OCI-M1 (cell line): ENCODE results near the gene TNFSF18.
"Not testable (repeated sequence)": the region's sequence is repeated elsewhere in the genome, so short reads cannot be mapped to it uniquely, and the experiment has no call there.

Experiments used
- DNase-seq: peaks from one replicate; lab custom pipeline; 2025; lab: John Stamatoyannopoulos, UW

The TNFSF18 gene

GRCh38 chr1:173050865-173051264, at the start of gene TNFSF18:
Gene TNFSF18, minus strand, starts transcription at chr1:173050941. Its CDS starts 45 bp downstream, at chr1:173050896.
- no peak for DNase-seq

DNA sequence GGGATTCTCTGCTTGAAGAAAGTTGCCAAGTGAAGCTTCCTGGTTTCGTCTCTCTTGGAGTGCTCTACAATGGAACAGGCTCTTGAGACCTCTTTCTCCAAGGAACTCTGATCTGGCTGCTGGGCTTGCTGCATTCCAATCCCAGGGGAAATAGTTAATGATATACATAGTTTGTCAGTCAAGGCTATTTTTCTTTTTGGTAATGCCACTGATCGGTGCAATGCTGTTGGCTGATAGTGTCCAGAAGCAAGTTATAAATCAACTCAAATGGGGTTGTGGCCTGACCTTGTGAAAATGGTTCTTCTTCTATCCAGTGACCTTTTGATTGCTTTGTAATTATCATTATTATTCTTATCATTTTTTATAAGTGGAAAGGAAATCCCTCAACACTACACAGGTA, 48.4 kb upstream of the TNFSF18 start:
- no peak for DNase-seq

DNA sequence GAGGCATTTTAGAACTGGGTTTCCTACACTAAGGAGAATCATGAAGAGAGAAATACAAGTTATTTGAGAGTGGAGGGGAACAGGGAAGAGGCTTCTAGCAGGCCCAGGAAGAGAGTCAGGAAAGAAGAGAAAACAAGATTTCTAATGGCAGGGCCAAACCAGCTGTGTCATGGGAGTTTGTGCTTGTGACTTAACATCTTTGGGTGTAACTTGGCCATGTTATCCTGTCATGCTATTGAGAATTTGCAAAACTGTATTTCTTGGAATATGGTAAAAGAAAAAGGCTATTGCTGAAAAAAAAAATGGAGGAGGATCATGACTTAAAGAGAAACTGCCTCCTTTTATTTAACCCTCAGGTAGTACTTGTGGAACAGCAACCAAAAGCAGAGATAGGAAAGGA, 47.4 kb upstream of the TNFSF18 start:
- DNase-seq = peak; percentile 30

GRCh38 chr1:173097001-173097400, 46.3 kb upstream of the TNFSF18 start:
- no peak for DNase-seq

GRCh38 chr1:173095632-173096031, 44.9 kb upstream of the TNFSF18 start:
- no peak for DNase-seq

- DNase-seq = no peak
These were observed 43.8 kb upstream of the TNFSF18 start for GRCh38 chr1:173094541-173094940.

- DNase-seq = no peak
These were observed 43.1 kb upstream of the TNFSF18 start for GRCh38 chr1:173093691-173094445.

DNA sequence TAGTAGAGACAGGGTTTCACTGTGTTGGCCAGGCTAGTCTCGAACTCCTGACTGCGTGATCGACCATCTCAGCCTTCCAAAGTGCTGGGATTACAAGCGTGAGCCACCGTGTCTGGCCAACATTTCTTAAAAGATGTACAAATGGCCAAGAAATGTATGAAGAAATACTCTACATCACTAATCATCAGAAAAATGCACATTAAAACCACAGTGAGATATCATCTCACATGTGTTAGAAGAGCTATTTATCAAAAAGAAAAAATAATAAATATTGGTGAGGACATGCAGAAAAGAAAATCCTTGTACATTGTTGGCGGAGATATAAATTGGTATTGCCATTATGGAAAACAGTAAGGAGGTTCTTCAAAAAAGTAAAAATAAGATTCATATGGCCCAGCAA, 33.6 kb upstream of the TNFSF18 start:
- no peak for DNase-seq

- no peak for DNase-seq
These were observed 32.2 kb upstream of the TNFSF18 start for GRCh38 chr1:173082913-173083312.

DNA sequence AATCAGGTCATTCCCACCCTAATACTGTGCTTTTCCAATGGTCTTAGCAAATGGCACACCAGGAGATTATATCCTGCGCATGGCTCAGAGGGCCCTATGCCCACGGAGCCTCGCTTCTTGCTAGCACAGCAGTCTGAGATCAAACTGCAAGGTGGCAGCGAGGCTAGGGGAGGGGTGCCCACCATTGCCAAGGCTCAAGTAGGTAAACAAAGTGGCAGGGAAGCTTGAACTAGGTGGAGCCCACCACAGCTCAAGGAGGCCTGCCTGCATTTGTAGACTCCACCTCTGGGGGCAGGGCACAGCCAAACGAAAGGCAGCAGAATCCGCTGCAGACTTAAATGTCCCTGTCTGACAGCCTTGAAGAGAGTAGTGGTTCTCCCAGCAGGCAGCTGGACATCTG, 23.5 kb upstream of the TNFSF18 start:
- not testable (repeated sequence) for DNase-seq

DNA sequence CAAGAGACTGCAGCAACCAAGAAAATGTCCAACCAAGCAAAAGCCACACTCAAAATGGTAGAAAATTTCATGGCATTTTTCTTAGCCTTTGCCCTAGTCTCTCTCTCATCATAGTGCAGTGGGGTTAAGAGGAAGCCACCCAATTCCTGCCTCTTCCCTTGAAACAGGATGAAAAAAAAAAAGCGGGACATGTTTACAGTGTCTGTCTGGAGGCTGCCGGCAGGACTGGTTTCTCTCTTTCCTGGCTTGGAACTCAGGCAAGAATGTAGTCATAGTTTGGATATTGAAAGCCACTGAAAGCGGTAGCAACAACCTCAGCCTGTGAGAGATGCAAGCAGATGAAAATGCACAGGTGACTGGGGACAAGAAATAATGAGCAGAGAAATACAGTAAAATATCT, 13.3 kb upstream of the TNFSF18 start:
- DNase-seq = no peak

DNA sequence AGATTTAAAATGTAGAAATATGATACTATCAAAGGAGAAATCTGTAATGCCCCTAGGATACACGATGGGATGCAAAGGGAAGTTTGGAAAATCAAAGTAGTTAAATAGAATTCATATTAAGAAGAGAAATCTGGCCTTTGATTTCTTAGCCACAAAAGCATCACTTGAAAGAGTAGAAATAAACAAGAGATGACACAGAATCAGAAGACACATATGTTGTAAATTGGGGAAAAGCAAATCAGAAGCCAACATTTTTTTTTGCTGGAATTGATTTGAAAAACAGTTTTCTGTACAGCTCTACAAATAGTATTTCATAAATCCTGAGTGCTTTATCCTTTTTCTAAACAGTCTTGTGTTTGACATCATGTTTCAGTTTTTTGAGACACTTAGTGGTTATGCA, 12.4 kb upstream of the TNFSF18 start:
- DNase-seq = no peak

GRCh38 chr1:173062150-173062938, 11.6 kb upstream of the TNFSF18 start:
- peak; percentile 73 for DNase-seq

GRCh38 chr1:173058556-173058955, 7.8 kb upstream of the TNFSF18 start:
- no peak for DNase-seq

DNA sequence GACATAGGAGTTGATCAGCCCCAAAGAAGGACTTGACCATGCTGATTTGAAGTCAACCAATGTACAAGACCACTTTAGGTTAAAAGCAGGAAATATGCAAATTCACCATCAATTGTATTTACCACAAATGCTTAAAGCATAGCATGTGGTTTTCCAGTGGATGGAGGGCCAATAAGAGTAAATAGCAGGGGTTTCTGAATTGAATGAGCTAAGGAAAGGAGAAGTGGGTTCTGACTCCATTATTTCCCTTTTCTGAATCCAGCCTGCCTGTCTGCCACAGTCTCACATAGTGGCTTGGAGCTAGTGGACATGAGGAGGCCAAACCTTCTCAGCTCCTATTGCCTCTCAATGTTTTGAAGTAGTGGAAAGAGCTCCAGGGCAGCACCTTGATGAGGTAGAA, 7.2 kb upstream of the TNFSF18 start:
- peak; percentile 26 for DNase-seq

GRCh38 chr1:173056365-173056764, 5.6 kb upstream of the TNFSF18 start:
- DNase-seq = no peak

DNA sequence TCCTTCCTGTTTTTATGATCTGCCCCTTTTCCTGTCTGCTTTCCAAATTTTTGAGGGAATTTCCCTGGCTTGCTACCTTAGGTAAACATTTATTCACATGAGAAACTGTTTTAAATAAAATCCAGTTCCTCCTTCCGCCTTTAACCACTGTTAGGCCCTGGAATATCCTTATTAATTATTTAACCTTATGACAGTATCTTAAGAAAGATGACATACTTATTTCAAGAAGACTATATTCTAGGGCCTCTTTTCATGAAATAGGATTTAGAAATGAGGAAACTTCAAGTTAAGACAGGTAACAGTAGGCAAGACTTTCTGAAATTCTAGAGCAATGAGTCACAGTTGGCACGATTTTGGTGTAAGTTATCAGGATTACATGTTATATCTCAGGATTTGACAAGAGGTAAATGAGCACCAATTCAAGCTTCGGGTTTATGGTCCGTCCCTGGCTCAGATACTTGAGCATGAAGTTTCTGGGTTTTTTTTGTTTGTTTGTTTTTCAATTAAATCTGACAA, 2.0 kb upstream of the TNFSF18 start:
- DNase-seq = no peak

GRCh38 chr1:173049322-173049633, 1.5 kb downstream of the TNFSF18 start:
- DNase-seq = no peak

DNA sequence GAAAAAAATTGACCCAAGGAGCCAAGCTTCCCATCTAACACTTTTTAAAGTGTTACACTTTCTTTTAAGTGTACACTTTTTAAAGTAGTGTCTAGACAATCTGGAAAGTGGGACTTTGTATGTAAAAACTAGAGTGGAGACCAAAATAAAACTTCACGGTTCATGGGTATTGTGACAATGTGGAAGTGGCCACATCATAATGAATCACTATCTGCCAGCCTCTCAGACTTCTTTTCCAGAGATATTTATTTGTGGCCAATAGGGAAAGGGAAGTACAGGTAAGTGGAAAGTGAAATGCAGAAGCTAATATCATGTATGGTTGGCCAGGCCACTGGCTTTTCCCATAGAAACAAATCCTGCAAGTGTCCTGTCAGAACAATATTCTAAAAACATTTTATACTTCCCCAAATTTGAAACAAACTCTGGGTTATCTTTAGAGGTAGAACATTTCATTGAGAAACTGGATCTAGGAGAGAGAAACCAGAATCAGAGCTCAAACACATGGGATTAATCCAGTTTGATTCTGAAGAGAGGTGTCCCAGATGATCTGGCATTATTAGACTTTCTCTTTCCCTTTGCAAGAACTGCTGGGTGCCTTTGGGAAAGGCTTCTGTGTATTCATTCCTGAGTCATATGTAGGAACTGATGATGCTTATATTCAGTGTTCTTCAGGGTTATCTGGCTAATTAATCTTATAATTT, 2.0 kb downstream of the TNFSF18 start:
- no peak for DNase-seq

- no peak for DNase-seq
These were observed 6.1 kb downstream of the TNFSF18 start for GRCh38 chr1:173044656-173045055.

GRCh38 chr1:173043253-173043652, 7.5 kb downstream of the TNFSF18 start:
- DNase-seq = peak; percentile 49

DNA sequence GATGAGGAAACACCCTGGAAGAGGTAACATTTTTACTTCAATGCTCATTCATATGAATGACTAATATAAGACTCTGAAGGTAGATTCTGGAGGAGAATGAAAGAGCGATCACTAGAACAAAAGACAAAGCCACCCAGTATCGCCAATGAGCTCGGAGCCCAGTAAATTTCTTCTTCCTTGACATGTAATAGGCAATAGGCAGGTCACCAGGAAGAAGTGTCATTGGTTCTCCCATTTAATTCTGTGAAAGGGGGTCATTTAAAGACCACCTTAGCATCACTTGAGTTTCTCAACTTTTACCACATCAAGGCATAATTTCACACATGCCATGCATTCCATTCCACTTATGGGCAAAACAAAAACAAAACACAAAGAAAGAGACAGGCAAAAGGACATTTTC, 7.9 kb downstream of the TNFSF18 start:
- no peak for DNase-seq

DNA sequence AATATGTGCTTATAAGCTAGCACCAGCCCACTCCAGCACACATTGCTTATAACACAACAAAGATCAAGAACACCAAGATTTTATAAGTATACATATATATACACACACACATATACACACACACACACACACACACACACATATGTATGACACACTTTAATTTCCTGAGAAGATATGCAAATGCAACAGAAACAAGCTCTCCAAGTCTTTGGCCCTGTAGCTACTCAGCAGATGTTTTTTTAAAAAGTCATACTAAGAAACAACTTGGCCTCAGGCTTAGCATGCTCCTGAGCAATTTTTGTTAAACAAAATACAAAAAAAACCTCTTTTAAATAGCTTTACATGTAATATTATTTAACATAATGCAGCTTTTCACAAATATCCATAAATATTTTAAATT, 11.1 kb downstream of the TNFSF18 start:
- no peak for DNase-seq
